Measurements from ENCODE around the gene SUSD6. TPM values are rescaled to one million over a fixed set of nuclear protein-coding genes. Genes with fewer than 3 reads are reported as not detected.
A peak's percentile ranks its signal among the peaks of the same experiment; 100 is the strongest.

SUSD6 gene
- 10 to 100 TPM; 42.9 to 44.5 TPM for total RNA-seq

DNA sequence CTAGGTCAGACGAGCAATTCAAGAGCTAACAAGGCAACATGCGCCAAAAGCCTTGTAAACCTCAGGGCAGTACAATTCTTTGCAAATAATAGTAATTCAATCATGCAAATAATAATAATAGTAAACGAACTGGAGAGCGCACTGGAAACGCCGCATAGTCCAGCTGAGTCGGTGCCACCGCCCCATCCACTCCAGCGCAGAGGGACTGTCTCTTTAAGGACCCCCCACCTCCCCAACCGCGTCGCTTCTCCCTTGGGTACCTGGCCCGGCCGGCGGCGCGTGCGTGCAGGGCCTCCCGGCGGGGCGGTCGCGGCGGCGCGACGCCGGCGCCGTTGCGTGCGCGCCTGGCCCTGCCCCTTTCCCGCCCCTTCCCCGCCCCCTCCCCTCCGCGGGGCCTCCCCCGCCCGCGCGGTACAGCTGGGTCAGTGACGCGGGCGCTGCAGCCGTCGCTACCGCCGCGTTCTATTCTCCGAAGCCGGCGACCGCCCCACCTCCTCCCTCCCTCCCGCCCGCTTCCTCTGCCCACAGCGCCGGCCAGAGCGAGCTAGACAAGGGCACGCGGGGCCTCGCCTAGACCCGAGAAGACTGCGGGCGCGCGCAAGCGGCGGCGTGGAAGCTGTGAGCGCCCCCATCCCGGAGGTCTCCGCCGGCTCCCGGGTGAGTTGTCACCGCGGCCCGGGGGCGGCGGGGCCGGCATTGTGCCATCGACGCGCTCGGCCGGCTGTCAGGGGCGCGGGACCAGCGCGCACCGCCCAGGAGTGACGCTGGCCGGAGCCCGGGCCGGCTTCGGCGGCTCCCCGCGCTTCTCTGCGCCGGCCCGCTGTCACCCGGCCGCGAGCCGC is at the start of gene SUSD6:
SUSD6 (plus strand) TSS at position 425 of the 842 bp plus-strand sequence. CDS start 46,997 bp downstream, outside the sequence.
- Mint-ChIP-seq H3K9me3 (no peaks in the 10 kb centered on the region), H3K27ac (peak within 1 kb of the TSS; percentile 98), H3K36me3 (peaks cover 3% of the 10 kb centered on the region), H3K27me3 (no peaks in the 10 kb centered on the region), H3K4me3 (peak within 1 kb of the TSS; percentile 100), H3K4me1 (peaks cover 54% of the 10 kb centered on the region)
- POLR2A ChIA-PET, result interaction anchor here (0.6 to 2.8 kb wide), 9 partner anchors 12 to 156 kb away, joined by 3 to 25 read pairs (median 5); partner anchors contain the start of gene SRSF5
- DNase-seq (peak; percentile 88), ATAC-seq (ENCODE audit: low read depth) (peak; percentile 73)

- no peak overlapping the region for H3K27ac Mint-ChIP-seq
- POLR2A ChIA-PET, result no interaction called here
- H3K27me3 Mint-ChIP-seq, result peaks cover 59% of the 10 kb centered on the region
- H3K9me3 Mint-ChIP-seq, result no peaks in the 10 kb centered on the region
- ATAC-seq (ENCODE audit: low read depth) (no peak), DNase-seq (no peak)
- no peak overlapping the region for H3K4me3 Mint-ChIP-seq
- H3K4me1 Mint-ChIP-seq, result no peaks in the 10 kb centered on the region
- H3K36me3 Mint-ChIP-seq, result no peaks in the 10 kb centered on the region
These were observed 49.5 kb upstream of the SUSD6 start for GRCh38 chr14:69561893-69562292.

DNA sequence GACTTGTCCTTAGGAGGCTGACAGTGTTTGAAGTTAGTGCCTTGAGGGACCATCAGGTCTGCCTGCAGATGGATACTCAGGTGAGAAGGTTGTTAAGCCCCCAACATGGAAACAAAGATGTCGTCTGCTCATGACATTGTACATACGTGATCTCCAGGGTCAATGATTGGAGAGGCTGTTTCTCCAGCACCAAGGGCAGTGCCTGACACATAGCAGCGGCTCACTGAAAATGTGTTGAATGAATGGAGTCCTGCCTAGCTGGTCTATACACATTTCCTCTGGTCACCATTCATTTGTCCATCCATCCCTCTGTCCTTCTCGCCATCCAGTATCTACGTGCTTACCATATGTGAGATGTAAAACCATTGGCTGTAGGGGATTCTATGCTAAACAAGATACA is 43.8 kb upstream of the SUSD6 start:
- Mint-ChIP-seq H3K4me3 (no peak overlapping the region), H3K4me1 (no peaks in the 10 kb centered on the region), H3K27me3 (peaks cover 69% of the 10 kb centered on the region), H3K9me3 (no peaks in the 10 kb centered on the region), H3K27ac (no peak overlapping the region), H3K36me3 (no peaks in the 10 kb centered on the region)
- DNase-seq, result no peak
- ATAC-seq (ENCODE audit: low read depth), result no peak
- POLR2A ChIA-PET, result no interaction called here

- H3K4me3 Mint-ChIP-seq, result no peak overlapping the region
These were observed 41.5 kb upstream of the SUSD6 start for GRCh38 chr14:69569859-69570258.

GRCh38 chr14:69570836-69571330 is 40.5 kb upstream of the SUSD6 start:
- H3K36me3 Mint-ChIP-seq, result no peaks in the 10 kb centered on the region
- POLR2A ChIA-PET, result no interaction called here
- no peak for ATAC-seq (ENCODE audit: low read depth)
- H3K27ac Mint-ChIP-seq, result no peak overlapping the region
- H3K27me3 Mint-ChIP-seq, result peaks cover 73% of the 10 kb centered on the region
- H3K9me3 Mint-ChIP-seq, result no peaks in the 10 kb centered on the region
- H3K4me3 Mint-ChIP-seq, result no peak overlapping the region
- no peak for DNase-seq
- peaks cover 8% of the 10 kb centered on the region for H3K4me1 Mint-ChIP-seq

More at GRCh38 chr14:69569859-69570258, 41.5 kb upstream of the SUSD6 start:
- Mint-ChIP-seq H3K27me3 (peaks cover 64% of the 10 kb centered on the region), H3K27ac (no peak overlapping the region), H3K4me1 (peaks cover 8% of the 10 kb centered on the region), H3K9me3 (no peaks in the 10 kb centered on the region), H3K36me3 (no peaks in the 10 kb centered on the region)
- no peak for ATAC-seq (ENCODE audit: low read depth)
- no peak for DNase-seq
- POLR2A ChIA-PET, result no interaction called here

DNA sequence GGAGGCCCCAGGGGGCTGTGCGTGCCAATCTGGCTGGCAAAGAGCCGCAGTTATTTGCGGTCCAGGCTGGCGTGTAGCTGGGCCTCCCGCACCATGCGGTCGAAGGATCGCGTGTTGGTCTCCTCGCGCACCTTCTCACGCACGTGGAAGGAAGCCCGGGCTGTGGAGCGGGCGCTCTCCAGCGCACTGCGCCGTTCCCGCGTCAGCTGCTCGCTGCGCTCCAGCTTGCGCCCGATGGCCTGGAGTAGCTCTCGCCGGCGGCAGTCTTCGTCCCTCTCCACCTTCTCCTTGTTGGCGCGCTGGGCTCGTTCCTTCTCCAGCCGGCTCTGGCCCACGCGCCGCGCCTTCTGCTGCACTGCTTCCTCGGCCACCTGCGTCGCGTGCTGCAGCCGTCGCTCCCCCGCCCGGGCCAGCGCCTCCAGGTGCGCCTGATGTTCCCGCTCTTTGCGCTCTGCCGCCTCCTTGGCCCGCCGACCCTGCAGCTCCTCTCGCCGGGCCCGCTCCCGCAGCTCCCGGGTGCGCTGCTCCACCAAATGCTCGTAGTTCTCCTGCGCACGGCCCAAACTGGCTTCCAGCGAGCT is 39.9 kb upstream of the SUSD6 start:
- Mint-ChIP-seq H3K27ac (no peak overlapping the region), H3K4me3 (no peak overlapping the region), H3K27me3 (peaks cover 77% of the 10 kb centered on the region), H3K36me3 (no peaks in the 10 kb centered on the region), H3K4me1 (peaks cover 8% of the 10 kb centered on the region), H3K9me3 (no peaks in the 10 kb centered on the region)
- ATAC-seq (ENCODE audit: low read depth) (no peak), DNase-seq (no peak)
- POLR2A ChIA-PET, result no interaction called here

GRCh38 chr14:69572030-69572840 is 39.2 kb upstream of the SUSD6 start:
- Mint-ChIP-seq H3K4me1 (peaks cover 8% of the 10 kb centered on the region), H3K27me3 (peaks cover 80% of the 10 kb centered on the region), H3K9me3 (no peaks in the 10 kb centered on the region), H3K36me3 (no peaks in the 10 kb centered on the region), H3K4me3 (peak overlapping the region; percentile 35), H3K27ac (no peak overlapping the region)
- ATAC-seq (ENCODE audit: low read depth) (no peak), DNase-seq (peak; percentile 48)
- POLR2A ChIA-PET, result no interaction called here

- no peaks in the 10 kb centered on the region for H3K36me3 Mint-ChIP-seq
- no peaks in the 10 kb centered on the region for H3K9me3 Mint-ChIP-seq
- POLR2A ChIA-PET, result no interaction called here
- H3K27ac Mint-ChIP-seq, result no peak overlapping the region
- peaks cover 81% of the 10 kb centered on the region for H3K27me3 Mint-ChIP-seq
- H3K4me1 Mint-ChIP-seq, result peaks cover 8% of the 10 kb centered on the region
- no peak for ATAC-seq (ENCODE audit: low read depth)
- peak overlapping the region; percentile 22 for H3K4me3 Mint-ChIP-seq
- DNase-seq, result no peak
These were observed 38.6 kb upstream of the SUSD6 start for GRCh38 chr14:69572841-69573135.

DNA sequence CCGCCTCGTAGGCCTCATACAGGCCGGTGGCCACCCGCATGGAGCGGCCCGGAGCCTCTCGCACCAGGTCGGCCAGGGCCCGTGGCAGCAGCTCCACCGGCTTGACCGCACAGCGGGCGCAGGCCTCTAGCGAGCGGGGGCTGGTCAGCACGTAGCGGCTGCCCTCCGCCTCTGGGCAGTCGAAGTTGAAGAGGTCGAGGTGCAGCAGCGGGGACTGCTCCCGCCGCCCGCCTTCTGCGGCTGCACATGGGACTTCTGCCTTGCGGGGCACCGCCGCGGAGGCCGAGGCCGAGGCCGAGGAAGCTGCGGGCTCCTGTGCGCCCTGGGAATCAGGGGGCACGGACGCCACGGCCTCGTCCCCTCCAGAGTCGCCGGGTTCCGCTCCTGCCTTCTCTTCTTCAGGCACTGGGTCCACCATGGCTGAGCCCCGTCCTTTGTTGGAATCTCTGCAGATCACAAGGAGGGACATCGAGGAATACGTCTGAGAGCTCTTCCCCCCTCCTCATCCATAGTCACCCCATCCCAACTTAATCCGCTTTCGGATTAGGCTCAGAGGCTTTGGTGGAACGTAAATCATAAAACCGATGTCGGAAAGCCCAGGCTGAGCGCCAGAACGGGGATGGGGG is 38.1 kb upstream of the SUSD6 start:
- DNase-seq (peak; percentile 32), ATAC-seq (ENCODE audit: low read depth) (no peak)
- peaks cover 76% of the 10 kb centered on the region for H3K27me3 Mint-ChIP-seq
- H3K9me3 Mint-ChIP-seq, result no peaks in the 10 kb centered on the region
- peaks cover 8% of the 10 kb centered on the region for H3K4me1 Mint-ChIP-seq
- POLR2A ChIA-PET, result no interaction called here
- H3K36me3 Mint-ChIP-seq, result no peaks in the 10 kb centered on the region
- no peak overlapping the region for H3K27ac Mint-ChIP-seq
- peak overlapping the region; percentile 25 for H3K4me3 Mint-ChIP-seq

GRCh38 chr14:69573831-69574262 is 37.5 kb upstream of the SUSD6 start:
- no peaks in the 10 kb centered on the region for H3K9me3 Mint-ChIP-seq
- POLR2A ChIA-PET, result no interaction called here

DNA sequence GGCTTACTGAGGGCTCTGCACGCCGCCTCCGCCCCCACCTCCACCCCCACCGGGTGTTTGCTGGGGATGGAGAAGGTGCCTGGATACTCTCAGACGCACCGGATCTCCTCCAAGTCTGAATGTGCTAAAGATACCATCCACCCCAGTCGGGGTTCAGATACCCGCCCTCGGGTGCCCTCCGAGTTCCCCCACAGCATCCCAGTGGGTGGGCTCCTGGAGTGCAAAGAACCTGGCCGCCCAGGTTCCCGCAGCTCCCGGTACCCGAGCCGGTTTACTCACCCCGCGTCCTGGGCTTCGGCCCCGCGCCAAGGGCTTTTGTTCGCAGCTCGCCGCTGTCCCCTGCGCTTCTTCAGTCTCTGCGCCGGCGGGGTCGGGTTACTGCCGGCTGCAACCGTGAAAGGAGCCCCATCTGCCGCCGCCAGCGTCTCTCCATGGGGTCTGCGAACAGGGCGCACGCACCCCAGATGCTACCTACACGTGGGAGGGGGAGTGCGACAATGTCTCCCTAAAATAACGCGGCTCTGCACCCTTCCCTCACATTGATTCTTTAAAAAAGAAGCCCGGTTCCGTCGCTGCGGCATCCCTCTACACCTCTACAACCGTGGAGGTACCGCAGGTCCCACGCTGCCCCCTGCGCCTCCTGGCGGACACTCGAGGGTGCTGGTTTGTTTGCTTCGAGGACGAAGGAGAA is 37.0 kb upstream of the SUSD6 start, which contains the start of gene CCDC177:
CCDC177 (minus strand) TSS at position 609 of the 691 bp plus-strand sequence. CDS start 1,249 bp downstream, outside the sequence.
- H3K27me3 Mint-ChIP-seq, result peaks cover 65% of the 10 kb centered on the region
- DNase-seq (peak; percentile 82), ATAC-seq (ENCODE audit: low read depth) (peak; percentile 78)
- H3K9me3 Mint-ChIP-seq, result no peaks in the 10 kb centered on the region
- no peak within 1 kb of the TSS for H3K27ac Mint-ChIP-seq
- H3K36me3 Mint-ChIP-seq, result no peaks in the 10 kb centered on the region
- peak within 1 kb of the TSS; percentile 67 for H3K4me3 Mint-ChIP-seq
- POLR2A ChIA-PET, result no interaction called here
- peaks cover 8% of the 10 kb centered on the region for H3K4me1 Mint-ChIP-seq

More at GRCh38 chr14:69573831-69574262, 37.5 kb upstream of the SUSD6 start:
- DNase-seq (no peak), ATAC-seq (ENCODE audit: low read depth) (no peak)
- Mint-ChIP-seq H3K27me3 (peaks cover 71% of the 10 kb centered on the region), H3K36me3 (no peaks in the 10 kb centered on the region), H3K27ac (no peak overlapping the region), H3K4me3 (peak overlapping the region; percentile 25), H3K4me1 (peaks cover 8% of the 10 kb centered on the region)

GRCh38 chr14:69574954-69575295 is 36.5 kb upstream of the SUSD6 start:
- DNase-seq (no peak), ATAC-seq (ENCODE audit: low read depth) (no peak)
- peaks cover 63% of the 10 kb centered on the region for H3K27me3 Mint-ChIP-seq
- no peak overlapping the region for H3K27ac Mint-ChIP-seq
- H3K4me3 Mint-ChIP-seq, result peak overlapping the region; percentile 67
- no peaks in the 10 kb centered on the region for H3K36me3 Mint-ChIP-seq
- peaks cover 8% of the 10 kb centered on the region for H3K4me1 Mint-ChIP-seq
- POLR2A ChIA-PET, result no interaction called here
- H3K9me3 Mint-ChIP-seq, result no peaks in the 10 kb centered on the region

Data from activated naive CD8-positive, alpha-beta T cell treated with anti-CD3 and anti-CD28 coated beads, Interleukin-2, amount 10 ng/mL, durations not matched to agents 7 days and 5 days (primary cell).